Stromal cell of bone marrow (primary cell): ENCODE results near the gene FBRS.

Source experiments
- DNase-seq: peaks from one replicate; pipeline ENCODE4 v3.0.0-alpha.2; 2012; ENCODE audit warnings: low read depth

Gene FBRS

DNA sequence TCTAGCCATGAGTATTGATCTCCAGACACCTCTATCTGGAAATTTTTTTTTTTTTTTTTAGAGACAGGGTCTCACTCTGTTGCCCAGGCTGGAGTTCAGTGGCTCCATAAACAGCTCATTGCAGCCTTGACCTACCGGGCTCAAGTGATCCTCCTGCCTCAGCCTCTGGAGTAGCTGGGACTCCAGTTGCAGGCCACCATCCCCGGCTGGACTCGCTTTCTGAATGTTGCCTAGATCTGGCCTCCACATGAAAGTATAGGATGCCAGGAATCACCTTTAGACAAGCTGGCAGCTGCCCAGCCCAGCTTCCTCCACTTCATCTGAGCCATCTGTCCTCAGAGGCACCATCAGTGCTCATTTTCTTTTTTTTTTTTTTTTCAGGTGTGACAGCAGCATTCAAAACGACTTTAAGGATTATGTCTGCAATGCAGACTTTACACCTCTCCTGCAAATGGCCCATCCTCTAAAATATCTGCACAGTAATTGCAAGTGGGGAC, 13.8 kb upstream of the FBRS start:
- DNase-seq = no peak

DNA sequence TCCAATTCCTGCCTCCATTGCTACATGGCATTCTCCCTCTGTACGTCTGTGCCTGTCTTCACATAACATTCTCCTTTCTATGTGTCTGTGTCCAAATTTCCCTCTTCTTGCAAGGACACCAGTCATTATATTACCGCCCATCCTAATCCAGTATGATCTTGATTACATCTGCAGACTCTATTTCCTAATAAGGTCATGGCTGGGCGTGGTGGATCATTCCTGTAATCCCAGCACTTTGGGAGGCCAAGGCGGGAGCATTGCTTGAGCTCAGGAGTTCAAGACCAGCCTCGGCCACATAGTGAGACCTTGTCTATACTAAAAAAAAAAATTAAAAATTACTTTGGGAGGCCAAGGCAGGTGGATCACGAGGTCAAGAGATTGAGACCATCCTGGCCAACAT, 12.5 kb upstream of the FBRS start:
- no peak for DNase-seq

DNA sequence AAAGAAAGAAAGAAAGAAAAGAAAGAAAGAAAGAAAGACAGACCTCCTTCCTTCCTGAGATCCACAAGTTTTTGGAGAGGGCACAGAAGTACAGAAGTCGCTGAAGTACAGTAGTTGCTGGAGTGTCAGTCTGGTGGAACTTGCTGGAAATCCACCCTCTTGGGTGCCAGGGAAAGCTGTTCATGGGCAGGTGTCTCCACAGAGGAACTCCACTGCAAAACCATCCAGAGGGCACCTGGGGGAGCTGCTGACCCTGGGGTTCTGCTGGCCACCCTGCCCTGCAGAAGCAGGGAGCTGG, 11.0 kb upstream of the FBRS start:
- DNase-seq = no peak

DNA sequence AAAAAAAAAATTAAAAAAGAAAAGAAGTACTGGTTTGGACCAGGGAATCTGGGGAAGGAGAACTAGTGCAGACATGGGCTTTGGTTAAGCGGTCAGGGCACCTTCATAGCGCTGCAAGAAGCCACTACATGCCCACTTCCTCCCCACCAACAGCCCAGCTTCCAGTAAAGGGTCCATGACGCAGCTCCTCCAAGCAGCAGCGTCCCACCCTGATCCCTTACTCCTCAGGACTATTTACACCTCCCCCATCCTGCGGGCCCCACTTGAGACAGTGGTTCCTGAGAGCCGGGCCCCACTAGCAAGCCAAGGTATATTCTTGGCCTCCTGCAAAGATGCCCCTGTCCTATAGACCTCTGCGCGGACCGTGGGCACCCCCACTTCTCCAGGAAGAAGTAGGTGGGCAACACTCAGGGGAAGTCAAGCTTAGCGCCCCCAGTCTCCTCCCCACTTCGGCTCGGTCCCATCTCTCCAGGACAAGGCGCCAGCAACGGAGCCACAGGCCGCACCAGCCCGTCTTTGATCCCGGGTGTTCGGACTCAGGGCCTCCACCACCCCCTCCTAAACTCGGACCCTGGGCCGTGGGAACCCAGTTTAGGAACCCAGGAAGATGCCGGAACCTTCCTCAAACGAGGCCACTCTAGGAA, 8.4 kb upstream of the FBRS start:
- DNase-seq = no peak

DNA sequence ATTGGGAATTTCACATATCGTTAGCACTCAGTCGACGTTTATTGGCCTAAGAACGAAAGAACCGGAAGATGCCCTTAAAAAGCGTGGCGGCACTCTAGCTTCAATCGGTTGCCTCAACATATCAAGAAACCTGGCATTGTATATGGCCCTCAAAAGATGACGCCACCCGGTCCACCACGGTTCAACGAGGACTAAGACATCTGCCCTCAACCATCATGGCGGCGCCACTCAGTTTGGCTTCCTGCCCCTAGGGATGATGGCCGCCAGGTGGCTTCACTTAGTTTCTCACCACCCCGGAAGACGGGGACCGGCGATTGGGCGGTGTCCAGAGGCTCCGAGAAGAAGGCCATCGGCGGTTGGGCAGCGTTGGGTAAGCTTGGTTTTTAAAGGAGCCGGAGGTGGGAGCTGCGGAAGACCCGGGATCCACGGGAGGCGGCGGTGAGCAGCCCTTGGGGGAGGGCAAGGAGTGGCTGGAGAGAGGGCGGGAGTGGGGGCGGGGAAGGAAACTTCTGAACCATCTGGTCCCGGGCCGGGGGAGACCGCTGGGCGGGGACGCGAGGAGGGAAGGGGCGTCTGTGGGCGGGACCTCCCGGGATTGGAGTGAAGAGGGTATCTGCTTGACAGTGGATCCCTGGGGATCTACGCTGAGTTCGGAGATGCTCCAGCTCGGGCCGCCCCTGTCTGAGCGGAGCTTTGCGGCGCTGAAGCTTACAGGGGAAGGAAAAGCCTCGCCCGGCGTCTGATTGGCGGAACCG, 7.7 kb upstream of the FBRS start, which contains the start of gene PRR14:
Gene PRR14 (plus strand): TSS at position 592 of the 755 bp plus-strand sequence. CDS start 686 bp downstream, outside the sequence.
- peak; percentile 99 for DNase-seq

DNA sequence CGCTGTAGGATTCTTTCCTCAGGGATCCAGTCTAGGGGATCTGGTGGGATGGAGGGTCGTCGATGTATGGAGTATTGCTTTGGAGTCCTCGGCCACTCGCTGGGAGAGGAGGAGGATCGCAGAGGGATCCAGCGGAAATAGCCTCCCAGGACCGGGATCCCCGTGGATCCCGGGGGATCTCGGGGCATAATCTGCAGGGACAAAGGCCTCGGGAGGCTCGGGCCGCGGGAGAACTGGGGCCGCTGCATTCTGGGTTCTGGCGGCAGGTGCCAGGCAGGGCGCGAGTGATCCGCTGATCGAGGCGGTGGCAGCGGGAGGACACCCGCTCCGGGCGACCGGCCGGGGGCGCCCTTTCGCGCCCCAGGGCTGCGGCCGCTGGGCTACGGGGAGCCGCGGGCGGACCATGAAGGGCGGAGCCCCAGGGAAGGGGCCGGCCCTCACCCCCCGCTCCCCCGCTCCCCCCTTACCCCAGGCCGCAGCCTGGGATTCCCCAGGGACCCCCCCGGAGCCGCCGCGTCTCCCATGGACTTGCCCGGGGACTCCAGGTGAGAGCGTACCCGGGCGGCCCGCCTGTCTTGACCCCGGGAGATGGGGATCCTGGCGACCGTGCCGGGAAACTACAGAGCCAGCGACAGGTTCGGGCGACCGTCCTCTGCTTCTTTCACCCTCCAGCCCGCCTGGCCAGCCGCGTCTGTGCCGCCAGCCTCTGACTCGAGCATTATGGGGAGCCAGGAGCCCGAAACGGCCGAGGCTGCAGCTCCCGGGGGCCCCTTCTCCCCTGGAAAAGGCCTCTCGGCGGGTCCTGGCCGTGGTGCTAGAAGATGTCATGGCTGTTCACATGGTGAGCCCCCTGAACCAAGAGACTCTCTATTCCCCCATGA, 6.9 kb upstream of the FBRS start:
- DNase-seq = peak; percentile 55

DNA sequence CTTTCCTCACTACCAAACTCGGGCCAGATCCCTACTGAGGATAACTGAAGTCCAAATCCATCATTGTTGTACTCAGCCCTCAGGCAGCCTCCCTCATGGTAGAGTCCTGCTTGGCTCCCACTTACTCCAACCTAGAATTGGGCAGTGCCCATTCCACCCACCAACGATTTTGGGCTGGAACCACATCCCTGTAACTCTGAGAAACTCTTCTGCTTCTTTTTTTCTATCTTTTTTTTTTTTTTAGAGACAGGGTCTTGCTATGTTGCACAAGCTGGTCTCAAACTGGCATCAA, 6.3 kb upstream of the FBRS start:
- DNase-seq = no peak

DNA sequence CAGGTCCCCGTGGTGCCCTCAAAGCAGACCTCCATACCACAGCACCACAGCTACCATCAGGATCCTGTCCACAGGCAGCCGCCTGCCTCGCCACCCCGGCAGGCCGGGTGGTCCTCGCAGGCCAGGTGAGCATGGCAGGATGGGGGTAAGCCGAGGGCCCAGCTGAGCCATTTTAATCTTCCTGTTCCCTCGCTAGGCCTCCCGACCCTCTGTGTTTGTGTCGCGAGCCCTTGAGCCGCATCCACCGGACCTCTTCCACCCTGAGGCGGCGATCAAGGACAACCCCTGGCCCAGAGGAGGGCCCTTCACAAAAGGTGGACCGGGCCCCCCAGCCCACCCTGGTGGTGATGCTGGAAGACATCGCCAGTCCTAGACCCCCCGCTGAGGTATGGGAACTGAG, 5.5 kb upstream of the FBRS start:
- DNase-seq = no peak

DNA sequence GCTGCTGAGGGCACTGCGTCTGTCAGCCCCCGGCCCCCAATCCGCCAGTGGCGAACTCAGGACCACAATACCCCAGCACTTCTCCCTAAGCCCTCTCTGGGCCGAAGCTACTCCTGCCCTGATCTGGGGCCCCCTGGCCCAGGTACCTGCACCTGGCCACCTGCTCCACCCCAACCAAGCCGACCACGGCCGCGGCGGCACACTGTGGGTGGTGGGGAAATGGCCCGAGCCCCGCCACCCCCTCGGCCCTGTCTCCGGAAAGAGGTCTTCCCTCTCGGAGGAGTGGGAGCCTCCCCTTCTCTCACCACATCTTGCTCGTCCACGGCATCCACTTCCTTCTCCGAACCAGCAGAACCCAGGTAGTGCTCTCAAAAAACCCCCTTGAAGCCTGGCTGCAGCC, 3.4 kb upstream of the FBRS start:
- DNase-seq = no peak

DNA sequence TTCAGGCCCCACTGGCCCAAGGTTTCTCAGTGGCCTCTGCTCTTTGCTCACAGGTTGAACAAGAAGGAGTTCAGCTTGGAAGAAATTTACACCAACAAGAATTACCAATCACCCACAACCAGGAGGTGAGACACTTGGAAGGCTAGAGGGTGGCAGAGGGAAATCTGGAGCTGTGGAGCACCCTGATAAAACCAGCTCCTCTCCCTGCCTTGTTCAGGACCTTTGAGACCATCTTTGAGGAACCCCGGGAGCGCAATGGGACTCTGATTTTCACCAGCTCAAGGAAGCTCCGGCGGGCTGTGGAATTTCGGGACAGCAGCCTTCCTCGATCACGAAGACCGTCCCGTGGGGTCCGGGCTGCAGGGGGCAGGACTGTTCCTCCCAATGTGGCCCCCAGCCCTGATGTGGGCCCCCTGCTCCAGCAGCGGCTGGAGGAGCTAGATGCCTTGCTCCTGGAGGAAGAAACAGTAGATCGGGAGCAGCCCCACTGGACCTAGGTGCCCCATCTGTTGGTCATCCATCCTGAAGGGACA, 2.4 kb upstream of the FBRS start:
- no peak for DNase-seq

DNA sequence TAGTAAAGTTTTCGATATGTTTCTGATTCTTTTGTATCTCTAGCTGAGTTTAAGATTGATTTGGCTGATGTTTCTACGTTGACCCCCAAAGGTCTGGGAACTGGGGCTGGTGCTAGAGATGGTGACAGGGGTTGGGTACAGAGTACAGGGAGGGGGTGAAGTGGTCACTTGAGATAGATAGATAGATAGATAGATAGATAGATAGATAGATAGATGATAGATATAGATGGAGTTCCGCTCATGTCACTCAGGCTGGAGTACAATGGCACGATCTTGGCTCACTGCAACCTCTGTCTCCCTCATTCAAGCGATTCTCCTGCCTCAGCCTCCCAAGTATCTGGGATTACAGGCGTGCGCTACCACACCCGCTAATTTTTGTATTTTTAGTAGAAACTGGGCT, 1.8 kb upstream of the FBRS start:
- DNase-seq = no peak

DNA sequence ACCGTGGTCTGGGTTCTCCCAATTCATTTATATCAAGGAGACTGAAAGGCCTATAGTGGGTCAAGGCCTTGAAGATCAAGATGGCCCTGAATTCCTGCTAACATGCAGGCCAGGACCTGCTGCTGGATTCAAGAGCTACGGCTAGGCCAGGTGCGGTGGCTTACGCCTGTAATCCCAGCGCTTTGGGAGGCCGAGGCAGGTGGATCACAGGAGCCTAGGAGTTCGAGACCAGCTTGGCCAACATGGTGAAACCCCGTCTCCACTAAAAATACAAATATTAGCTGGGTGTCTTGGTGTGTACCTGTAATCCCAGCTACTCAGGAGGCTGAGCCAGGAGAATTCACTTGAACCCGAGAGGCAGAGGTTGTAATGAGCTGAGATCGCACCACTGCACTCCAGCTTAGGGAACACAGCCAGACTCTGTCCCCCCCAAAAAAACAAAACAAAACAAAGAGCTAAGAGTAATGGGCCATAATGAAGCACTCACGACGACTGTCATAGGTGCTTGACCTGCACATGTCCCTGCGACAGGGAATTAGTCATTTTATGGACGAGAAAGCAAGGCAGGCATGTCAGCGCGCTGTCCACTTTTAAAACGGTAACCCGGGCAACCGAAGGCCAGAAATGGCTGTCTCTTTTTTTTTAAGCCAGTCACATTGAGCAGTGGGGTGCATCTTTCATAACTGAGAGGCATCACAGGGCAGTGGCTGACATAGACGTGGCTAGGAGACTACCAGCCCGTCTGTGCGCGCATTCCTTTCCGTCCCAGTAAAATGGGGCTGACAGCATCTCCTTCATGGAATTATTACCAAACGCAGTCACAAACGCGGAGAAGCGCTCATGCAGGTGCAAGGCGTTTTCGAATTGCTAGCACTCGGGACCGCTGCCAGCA, 1.0 kb upstream of the FBRS start:
- DNase-seq = peak; percentile 41

DNA sequence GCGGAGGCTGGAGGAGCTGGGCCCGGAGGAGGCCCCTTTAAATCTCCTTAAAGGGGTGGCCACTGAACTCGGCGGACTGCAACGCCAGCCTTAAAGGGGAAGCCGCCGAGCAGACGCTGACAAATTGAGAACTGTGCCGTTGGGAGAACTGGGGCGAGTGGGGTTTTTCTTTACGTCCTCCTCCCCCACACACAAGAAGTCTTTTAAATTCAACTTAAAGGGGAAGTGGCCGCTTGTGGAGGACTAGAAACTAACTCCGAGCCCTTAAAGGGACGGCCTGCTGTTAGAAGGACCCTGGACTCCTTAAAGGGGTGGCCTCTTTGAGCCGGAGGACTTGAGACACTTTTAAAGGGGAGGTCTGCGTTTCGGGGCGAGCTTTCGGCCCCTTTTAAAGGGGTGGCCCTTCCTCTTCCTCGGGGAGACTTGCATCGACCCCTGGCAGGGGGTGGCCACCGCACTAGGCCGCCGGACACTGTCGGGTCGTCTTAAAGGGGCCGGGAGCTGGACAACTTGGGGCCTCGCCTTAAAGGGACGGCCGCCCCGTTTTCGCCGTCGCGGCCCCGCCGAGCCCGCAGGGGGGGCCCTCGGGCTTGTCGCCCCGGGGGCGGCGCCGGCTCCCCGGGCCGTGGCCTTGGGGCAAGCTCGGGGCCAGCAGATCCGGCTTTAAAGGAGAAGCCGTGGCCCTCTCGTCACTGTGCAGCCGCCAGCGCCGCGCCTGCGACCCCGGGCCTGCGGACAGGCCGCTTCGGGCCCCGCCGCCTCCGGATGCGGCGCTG, 688 bp downstream of the FBRS start:
- peak; percentile 94 for DNase-seq

DNA sequence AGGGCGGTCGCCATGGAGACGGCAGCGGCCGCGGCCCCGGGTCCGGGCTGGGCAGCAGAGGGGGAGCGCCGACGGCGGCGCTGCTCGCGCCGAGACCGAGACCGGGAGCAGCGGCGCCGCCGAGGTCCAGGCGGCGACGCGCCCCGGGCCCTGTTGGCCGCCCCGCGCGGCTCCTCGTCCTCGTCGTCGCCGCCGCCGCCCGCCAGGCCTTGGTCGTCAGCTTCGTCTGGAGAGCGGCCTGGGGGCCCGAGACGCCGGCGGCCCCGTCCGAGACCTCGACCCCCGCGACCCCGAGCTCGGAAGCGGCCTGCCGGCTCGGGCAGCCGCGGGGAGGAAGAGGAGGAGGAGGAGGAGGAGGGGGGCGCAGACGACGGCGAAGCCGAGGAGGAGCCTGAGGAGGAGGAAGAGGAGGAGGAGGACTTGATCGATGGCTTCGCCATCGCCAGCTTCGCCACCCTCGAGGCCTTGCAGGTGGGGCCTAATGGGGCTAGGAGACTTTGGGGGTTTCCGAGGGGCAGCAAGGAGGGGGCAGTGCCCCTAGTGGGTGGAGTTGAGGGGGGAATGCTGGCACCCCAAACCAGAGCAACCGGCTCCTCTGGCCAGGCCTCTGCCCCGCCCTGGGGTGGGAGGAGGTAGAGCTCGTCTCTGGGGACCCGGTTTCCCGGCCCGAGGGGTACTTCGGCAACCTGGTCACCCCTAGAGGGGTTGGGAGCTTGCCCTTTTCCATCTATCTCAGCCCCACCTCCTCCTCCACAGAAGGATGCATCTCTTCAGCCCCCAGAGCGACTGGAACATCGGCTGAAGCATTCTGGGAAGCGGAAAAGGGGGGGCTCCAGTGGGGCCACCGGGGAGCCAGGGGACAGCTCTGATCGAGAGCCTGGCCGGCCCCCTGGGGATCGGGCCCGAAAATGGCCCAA, 1.5 kb downstream of the FBRS start:
- DNase-seq = no peak

DNA sequence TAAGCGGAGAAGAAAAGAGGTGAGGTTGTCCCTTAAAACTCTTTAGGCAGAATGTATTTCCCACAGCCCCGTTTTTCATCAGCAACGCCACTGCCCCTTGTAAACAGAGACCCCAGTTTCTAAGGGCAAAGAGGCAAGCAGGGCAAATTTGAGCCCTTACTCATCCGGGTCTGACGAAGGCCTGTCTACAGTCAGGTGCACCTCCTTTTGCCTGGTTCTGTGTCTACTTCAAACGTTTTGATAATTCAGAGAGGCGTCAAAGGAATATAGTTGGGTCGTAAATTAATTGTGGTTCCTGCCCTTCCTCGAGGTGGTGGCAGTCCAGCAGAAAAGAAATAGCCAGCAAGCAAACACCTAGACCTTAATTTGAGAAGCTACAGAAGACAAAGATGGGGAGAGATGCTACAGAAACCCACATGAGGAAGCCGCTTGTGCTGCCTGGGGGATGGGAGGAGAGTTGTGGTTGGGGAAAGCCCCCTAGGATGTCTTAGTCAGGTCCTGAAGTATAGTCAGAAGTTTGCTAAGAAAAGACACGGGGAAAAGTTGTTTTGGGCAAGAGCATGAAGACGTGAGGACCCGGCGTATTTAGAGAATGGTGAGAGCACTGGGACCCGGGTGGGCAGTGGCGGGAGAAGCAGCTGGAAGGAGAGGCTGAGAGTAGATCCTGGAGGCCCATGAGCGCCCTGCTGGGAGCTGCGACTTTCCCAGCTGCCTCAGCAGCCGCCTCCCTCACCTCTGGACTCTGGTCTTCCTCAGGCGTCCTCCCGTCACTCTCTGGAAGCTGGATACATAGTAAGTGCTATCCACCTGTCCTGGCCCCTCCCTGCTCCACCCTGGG, 2.4 kb downstream of the FBRS start:
- DNase-seq = no peak

DNA sequence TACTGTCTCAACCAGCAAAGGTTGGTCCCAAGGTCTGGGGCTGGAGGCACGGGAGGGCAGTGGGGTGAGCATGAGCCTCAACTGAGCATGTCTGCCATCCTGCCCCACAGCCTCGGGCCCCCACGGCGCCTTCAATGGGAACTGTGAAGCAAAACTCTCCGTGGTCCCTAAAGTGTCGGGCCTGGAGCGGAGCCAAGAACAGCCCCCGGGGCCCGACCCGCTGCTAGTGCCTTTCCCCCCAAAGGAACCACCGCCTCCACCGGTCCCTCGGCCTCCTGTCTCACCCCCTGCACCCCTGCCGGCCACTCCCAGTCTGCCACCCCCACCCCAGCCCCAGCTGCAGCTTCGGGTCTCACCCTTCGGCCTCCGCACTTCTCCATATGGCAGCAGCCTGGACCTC, 4.2 kb downstream of the FBRS start:
- no peak for DNase-seq

DNA sequence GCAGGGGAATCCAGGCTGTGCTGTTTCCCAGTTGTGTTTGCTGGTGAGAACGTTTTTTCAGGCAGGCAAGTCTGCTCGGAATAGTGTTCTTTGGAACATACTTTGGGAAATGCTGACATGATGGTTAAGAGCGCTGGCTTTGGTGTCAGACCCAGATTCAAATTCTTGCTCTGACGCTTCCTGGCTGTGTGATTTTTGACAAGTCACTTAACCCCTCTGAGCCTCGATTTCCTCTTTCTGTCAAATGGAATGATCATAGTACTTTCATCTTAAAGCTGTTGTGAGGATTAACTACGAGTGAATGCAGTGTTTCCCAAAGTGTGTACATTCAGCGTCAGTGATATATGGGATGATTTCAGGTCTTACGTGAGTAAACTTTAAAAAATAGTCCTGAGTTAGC, 4.8 kb downstream of the FBRS start:
- no peak for DNase-seq

DNA sequence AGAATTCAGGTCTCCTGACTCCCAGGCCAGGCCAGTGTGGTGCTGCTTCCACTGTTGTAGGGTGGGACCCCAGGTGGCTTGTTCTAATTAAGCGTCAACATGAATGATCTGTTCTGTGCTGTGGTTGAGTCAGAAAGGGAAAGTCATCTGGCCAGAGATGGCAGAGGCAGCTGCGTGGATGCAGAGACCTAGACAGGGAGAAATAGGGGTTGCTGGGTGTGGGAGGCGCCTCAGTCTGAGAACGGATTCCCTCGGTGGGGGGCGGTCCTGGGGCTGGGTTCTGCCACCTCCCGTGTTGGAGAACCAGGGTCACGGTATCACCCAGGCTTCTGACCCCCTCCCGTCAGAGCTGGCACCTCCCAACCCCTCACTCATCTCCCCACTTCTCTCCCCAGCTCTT, 5.6 kb downstream of the FBRS start:
- DNase-seq = no peak

DNA sequence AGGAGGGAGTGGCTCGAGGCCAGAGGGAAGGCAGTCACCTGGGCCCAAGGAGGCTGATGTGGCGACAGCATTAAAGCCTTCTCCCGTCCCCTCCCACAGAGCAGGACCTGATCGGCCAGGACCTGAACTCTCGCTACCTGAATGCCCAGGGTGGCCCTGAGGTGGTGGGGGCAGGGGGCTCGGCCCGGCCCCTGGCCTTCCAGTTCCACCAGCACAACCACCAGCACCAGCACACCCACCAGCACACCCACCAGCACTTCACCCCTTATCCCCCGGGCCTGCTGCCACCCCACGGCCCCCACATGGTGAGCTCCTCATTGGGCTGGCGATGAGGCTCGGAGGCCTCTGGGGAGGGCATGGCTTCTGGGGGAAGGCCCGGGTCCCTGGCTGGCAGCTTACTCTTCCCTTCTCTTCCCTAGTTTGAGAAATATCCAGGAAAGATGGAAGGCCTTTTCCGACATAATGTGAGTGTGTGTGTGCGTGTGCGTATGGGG, 6.4 kb downstream of the FBRS start:
- DNase-seq = no peak
